BJ (cell line): Measurements from ENCODE around the gene ACADS. TPM values are rescaled to one million over a fixed set of nuclear protein-coding genes. Genes with fewer than 3 reads are reported as not detected.
"Not testable (repeated sequence)": the region's sequence is repeated elsewhere in the genome, so short reads cannot be mapped to it uniquely, and the experiment has no call there.

ENCODE experiments used
- CTCF ChIA-PET: fragments of 350-600 bp; formaldehyde crosslinking; extraction: SDS; loops from one replicate; lab custom pipeline; 2021; ENCODE audit warnings: antibody characterized with exemption, inconsistent platforms; lab: Yijun Ruan, JAX
- POLR2A ChIA-PET: fragments of 300-600 bp; sonication (Branson Sonifier 250); formaldehyde crosslinking; extraction: SDS; loops from one replicate; lab custom pipeline; 2021; ENCODE audit warnings: antibody characterized with exemption; lab: Charles Lee
- DNase-seq: peaks from one replicate; pipeline ENCODE4 v3.0.0-alpha.2; 2011; ENCODE audit warnings: low read depth
- H3K27me3 ChIP-seq: 2 replicates; pipeline ENCODE4 v1.6.0; 2011; ENCODE audit warnings: low read length; ENCODE audit not compliant: control insufficient read depth, insufficient read depth
- H3K36me3 ChIP-seq: 2 replicates; pipeline ENCODE4 v1.5.1; 2011; ENCODE audit warnings: low read length; ENCODE audit not compliant: control insufficient read depth, insufficient read depth
- H3K4me3 ChIP-seq: 2 replicates; pipeline ENCODE4 v1.5.1; 2011; ENCODE audit warnings: low read depth, mild to moderate bottlenecking, control low read depth, low read length
- polyA plus RNA-seq: library from polyadenylated mRNA; depleted of rRNA; stranded (reverse); fragments of >200 nt; gene quantifications from 2 replicates; pipeline ENCODE4 v1.2.3, GENCODE V29; 2011
- TF ChIP-seq, protein P1 (sequence below): IDR thresholded peaks from 2 replicates; pipeline ENCODE4 v1.5.1; 2011; ENCODE audit warnings: low read depth, mild to moderate bottlenecking, control low read depth, inconsistent platforms, low read length, moderate library complexity; ENCODE audit not compliant: insufficient read depth

Gene ACADS
- polyA plus RNA-seq, 1 experiment: 11.9 TPM

DNA sequence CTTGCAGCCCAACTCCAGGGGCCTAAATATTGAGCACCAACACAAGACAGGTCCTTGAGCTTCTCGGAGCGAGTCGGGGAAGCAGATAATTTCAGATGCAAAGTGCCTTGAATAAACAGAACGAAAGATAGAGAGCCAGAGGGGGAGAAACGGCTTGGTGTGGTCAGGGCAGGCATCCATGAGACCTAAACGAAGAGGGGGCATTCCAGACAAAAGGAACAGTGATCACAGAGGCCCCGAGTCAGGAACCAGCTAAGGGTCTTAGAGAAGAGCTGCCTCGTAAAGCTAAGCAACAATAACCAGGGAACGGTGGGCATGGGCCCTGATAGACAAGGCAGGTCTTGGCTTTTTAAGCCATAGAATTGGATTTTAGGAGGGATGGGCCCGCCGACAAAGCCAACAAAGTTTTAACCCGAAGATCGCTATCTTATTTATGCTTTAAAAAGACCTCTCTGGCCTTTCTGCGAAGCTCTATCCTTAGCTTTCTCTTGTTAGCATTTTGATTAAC lies 421 bp upstream of the ACADS start:
- ChIA-PET POLR2A (interaction anchor here (0.5 kb wide), 1 partner anchor 25 kb away, joined by 4 read pairs; no protein-coding TSS in a partner anchor), CTCF (interaction anchor here (0.6 to 1.0 kb wide), 2 partner anchors 29 to 79 kb away, joined by 3 to 4 read pairs; no protein-coding TSS in a partner anchor)
- Histone ChIP-seq H3K4me3 (peak overlapping the region; percentile 55), H3K27me3 (no peaks in the 10 kb centered on the region), H3K36me3 (peaks cover 9% of the 10 kb centered on the region)
- DNase-seq: no peak
- TF ChIP-seq, protein P1, sequence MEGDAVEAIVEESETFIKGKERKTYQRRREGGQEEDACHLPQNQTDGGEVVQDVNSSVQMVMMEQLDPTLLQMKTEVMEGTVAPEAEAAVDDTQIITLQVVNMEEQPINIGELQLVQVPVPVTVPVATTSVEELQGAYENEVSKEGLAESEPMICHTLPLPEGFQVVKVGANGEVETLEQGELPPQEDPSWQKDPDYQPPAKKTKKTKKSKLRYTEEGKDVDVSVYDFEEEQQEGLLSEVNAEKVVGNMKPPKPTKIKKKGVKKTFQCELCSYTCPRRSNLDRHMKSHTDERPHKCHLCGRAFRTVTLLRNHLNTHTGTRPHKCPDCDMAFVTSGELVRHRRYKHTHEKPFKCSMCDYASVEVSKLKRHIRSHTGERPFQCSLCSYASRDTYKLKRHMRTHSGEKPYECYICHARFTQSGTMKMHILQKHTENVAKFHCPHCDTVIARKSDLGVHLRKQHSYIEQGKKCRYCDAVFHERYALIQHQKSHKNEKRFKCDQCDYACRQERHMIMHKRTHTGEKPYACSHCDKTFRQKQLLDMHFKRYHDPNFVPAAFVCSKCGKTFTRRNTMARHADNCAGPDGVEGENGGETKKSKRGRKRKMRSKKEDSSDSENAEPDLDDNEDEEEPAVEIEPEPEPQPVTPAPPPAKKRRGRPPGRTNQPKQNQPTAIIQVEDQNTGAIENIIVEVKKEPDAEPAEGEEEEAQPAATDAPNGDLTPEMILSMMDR: no peak

DNA sequence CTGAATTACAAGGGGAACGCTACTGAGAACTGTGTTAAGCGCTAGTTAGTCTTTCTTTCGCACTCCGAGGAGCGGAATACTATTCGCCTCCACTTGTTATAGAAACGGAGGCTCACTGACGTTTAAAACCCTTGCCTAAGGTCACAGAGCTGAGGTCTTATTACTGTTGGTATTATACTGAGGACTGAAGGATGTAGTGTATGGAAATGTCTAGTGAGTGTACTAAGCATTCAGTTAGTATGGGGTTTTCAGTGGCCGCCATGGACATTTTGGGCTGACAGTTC lies 826 bp downstream of the ACADS start:
- DNase-seq: no peak
- CTCF ChIA-PET: no interaction called here
- peaks cover 7% of the 10 kb centered on the region for H3K36me3 ChIP-seq
- TF ChIP-seq, protein P1: no peak
- POLR2A ChIA-PET: no interaction called here
- no peaks in the 10 kb centered on the region for H3K27me3 ChIP-seq
- H3K4me3 ChIP-seq: no peak overlapping the region; the same call in 1 of the 2 replicates

DNA sequence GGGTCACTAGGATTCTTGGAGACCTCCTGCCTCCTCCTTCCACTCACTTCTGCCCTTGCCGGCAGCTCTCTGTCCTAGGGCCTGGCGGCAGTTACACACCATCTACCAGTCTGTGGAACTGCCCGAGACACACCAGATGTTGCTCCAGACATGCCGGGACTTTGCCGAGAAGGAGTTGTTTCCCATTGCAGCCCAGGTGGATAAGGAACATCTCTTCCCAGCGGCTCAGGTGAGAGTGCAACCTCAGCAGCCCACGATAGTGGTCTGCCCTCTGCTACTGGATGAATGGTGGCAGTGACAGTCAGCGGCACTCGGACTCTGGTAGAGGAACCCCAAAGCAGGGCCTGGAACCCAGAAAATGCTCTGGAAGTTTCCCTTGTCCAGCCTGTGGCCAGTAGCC lies 1.3 kb downstream of the ACADS start:
- Histone ChIP-seq H3K27me3 (no peaks in the 10 kb centered on the region), H3K4me3 (no peak overlapping the region), H3K36me3 (peaks cover 3% of the 10 kb centered on the region)
- ChIA-PET POLR2A (no interaction called here), CTCF (no interaction called here)
- DNase-seq: no peak
- TF ChIP-seq, protein P1: no peak

DNA sequence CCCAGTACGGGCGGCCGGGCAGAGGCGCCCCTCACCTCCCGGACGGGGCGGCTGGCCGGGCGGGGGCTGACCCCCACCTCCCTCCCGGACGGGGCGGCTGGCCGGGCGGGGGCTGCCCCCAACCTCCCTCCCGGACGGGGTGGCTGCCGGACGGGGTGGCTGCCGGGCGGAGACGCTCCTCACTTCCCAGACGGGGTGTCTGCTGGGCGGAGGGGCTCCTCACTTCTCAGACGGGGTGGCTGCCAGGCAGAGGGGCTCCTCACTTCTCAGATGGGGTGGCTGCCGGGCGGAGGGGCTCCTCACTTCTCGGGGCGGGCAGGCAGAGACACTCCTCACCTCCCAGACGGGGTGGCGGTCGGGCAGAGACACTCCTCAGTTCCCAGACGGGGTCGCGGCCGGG lies 6.6 kb downstream of the ACADS start:
- POLR2A ChIA-PET, H3K4me3 ChIP-seq, DNase-seq, H3K27me3 ChIP-seq, H3K36me3 ChIP-seq, CTCF ChIA-PET: not testable (repeated sequence)

DNA sequence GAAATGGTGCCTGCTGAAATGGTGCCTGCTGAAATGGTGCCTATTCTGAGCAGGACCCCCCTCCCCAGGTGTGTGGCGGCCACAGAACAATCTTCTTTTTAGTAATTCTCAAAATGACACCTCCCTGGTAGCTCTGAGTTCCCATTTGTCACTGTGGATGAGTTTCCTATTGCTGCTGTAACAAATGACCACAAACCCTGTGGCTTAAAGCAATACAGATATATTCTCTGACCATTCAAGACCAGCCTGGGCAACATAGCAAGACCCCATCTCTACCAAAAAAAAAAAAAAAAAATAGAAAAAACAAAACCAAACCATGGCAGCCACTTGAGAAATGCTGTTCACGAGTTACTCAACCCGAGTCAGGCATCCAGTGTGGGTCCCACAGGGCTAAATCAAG lies 7.9 kb downstream of the ACADS start:
- TF ChIP-seq, protein P1: no peak
- ChIA-PET POLR2A (no interaction called here), CTCF (no interaction called here)
- Histone ChIP-seq H3K36me3 (peaks cover 4% of the 10 kb centered on the region), H3K27me3 (no peaks in the 10 kb centered on the region), H3K4me3 (no peak overlapping the region)
- no peak for DNase-seq

DNA sequence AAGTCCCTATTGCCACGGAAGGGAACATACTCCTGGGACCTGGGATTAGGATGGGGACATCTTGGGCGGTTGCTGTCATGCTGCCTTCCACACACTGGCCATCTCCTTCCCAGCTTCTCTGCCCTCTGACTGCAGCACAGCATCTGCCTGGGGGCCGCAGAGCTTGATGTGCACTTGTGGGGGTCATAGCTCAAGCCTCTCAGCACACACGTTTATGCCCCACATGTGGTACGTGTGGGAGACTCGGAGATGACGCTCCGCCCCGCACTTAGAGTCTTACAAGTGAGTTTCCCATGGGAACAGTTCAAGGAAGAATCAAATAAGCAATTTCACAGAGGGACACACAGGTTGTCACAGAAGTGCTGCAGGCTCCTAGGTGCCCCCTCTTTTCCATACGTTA lies 8.6 kb downstream of the ACADS start:
- Histone ChIP-seq H3K27me3 (no peaks in the 10 kb centered on the region), H3K36me3 (peaks cover 5% of the 10 kb centered on the region), H3K4me3 (no peak overlapping the region)
- CTCF ChIA-PET: no interaction called here
- TF ChIP-seq, protein P1: no peak
- DNase-seq: no peak
- POLR2A ChIA-PET: no interaction called here
